ENCODE data around the gene PLCG2. TPM values are rescaled to one million over a fixed set of nuclear protein-coding genes. Genes with fewer than 3 reads are reported as not detected.

The PLCG2 gene
- total RNA-seq, 1 donor from 2014 or later = 47.6 TPM

- ATAC-seq = peak; percentile 17
- Histone ChIP-seq H3K4me1 (peaks cover 11% of the 10 kb centered on the region), H3K27ac (peak overlapping the region; percentile 64), H3K27me3 (no peaks in the 10 kb centered on the region), H3K9me3 (no peaks in the 10 kb centered on the region), H3K4me3 (no peak overlapping the region), H3K36me3 (no peaks in the 10 kb centered on the region)
- DNase-seq = no peak
- no peak for TF ChIP-seq CTCF (IDR thresholded peaks at IDR 0.05)
- intact Hi-C loops (cut with DNase I) = no loop called here
These were observed 82.4 kb downstream of the PLCG2 start for GRCh38 chr16:81861503-81861902.

- H3K27me3 ChIP-seq = no peaks in the 10 kb centered on the region
- intact Hi-C loops (cut with DNase I) = no loop called here
- no peaks in the 10 kb centered on the region for H3K36me3 ChIP-seq
- peaks cover 14% of the 10 kb centered on the region for H3K4me1 ChIP-seq
- no peak for DNase-seq
- H3K4me3 ChIP-seq = no peak overlapping the region
- ATAC-seq = peak; percentile 43
- no peak for TF ChIP-seq CTCF (IDR thresholded peaks at IDR 0.05)
- H3K9me3 ChIP-seq = no peaks in the 10 kb centered on the region
- H3K27ac ChIP-seq = peak overlapping the region; percentile 64
These were observed 82.8 kb downstream of the PLCG2 start for GRCh38 chr16:81861915-81862314.

GRCh38 chr16:81863630-81864352, 84.7 kb downstream of the PLCG2 start:
- H3K27me3 ChIP-seq = no peaks in the 10 kb centered on the region
- H3K27ac ChIP-seq = no peak overlapping the region
- peaks cover 18% of the 10 kb centered on the region for H3K4me1 ChIP-seq
- H3K36me3 ChIP-seq = no peaks in the 10 kb centered on the region
- intact Hi-C loops (cut with DNase I) = no loop called here
- TF ChIP-seq CTCF (IDR thresholded peaks at IDR 0.05) = no peak
- ATAC-seq (no peak), DNase-seq (no peak)
- no peak overlapping the region for H3K4me3 ChIP-seq
- no peaks in the 10 kb centered on the region for H3K9me3 ChIP-seq

GRCh38 chr16:81864646-81865382, 85.7 kb downstream of the PLCG2 start:
- Histone ChIP-seq H3K36me3 (no peaks in the 10 kb centered on the region), H3K27me3 (no peaks in the 10 kb centered on the region), H3K4me3 (no peak overlapping the region), H3K9me3 (no peaks in the 10 kb centered on the region), H3K4me1 (peaks cover 18% of the 10 kb centered on the region), H3K27ac (peak overlapping the region; percentile 55)
- no peak for DNase-seq
- intact Hi-C loops (cut with DNase I) = no loop called here
- no peak for ATAC-seq
- TF ChIP-seq CTCF (IDR thresholded peaks at IDR 0.05) = no peak

- ATAC-seq = peak; percentile 92
- intact Hi-C loops (cut with DNase I) = no loop called here
- no peaks in the 10 kb centered on the region for H3K36me3 ChIP-seq
These were observed 87.8 kb downstream of the PLCG2 start for GRCh38 chr16:81866820-81867440.

More at GRCh38 chr16:81866820-81867440, 87.8 kb downstream of the PLCG2 start:
- Histone ChIP-seq H3K27ac (peak overlapping the region; percentile 72), H3K27me3 (no peaks in the 10 kb centered on the region), H3K9me3 (no peaks in the 10 kb centered on the region), H3K4me1 (peaks cover 12% of the 10 kb centered on the region), H3K4me3 (no peak overlapping the region)
- no peak for TF ChIP-seq CTCF (IDR thresholded peaks at IDR 0.05)
- DNase-seq = peak; percentile 79

Data from upper lobe of right lung (tissue), 1 donor.